Measurements from ENCODE around the gene CLDN6. TPM values are rescaled to one million over a fixed set of nuclear protein-coding genes. Genes with fewer than 3 reads are reported as not detected.
"Not testable (repeated sequence)": the region's sequence is repeated elsewhere in the genome, so short reads cannot be mapped to it uniquely, and the experiment has no call there.

Gene CLDN6
- total and polyA plus RNA-seq, 3 donors from 2014 or later = 0.55 to 0.74 (median 0.70) TPM

- TF ChIP-seq POLR2A (IDR thresholded peaks at IDR 0.05) = no peak
- TF ChIP-seq, protein P1, sequence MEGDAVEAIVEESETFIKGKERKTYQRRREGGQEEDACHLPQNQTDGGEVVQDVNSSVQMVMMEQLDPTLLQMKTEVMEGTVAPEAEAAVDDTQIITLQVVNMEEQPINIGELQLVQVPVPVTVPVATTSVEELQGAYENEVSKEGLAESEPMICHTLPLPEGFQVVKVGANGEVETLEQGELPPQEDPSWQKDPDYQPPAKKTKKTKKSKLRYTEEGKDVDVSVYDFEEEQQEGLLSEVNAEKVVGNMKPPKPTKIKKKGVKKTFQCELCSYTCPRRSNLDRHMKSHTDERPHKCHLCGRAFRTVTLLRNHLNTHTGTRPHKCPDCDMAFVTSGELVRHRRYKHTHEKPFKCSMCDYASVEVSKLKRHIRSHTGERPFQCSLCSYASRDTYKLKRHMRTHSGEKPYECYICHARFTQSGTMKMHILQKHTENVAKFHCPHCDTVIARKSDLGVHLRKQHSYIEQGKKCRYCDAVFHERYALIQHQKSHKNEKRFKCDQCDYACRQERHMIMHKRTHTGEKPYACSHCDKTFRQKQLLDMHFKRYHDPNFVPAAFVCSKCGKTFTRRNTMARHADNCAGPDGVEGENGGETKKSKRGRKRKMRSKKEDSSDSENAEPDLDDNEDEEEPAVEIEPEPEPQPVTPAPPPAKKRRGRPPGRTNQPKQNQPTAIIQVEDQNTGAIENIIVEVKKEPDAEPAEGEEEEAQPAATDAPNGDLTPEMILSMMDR (IDR thresholded peaks at IDR 0.05) = no peak
- no peak for DNase-seq
- H3K4me3 ChIP-seq = no peak overlapping the region
- intact Hi-C loops (cut with DNase I; ENCODE audit: low total_unique reads) = loop anchor here (5.0 kb wide), 1 partner anchor 72 kb away; no protein-coding TSS in a partner anchor
- H3K27me3 ChIP-seq = no peaks in the 10 kb centered on the region
- no peak overlapping the region for H3K27ac ChIP-seq
- no peaks in the 10 kb centered on the region for H3K36me3 ChIP-seq (ENCODE audit: low read depth, missing control alignments)
- 81 to 89% methylated on average over 17 of the region's 17 CpGs for WGBS, 2 donors
- no peaks in the 10 kb centered on the region for H3K9me3 ChIP-seq
- peaks cover 14% of the 10 kb centered on the region for H3K4me1 ChIP-seq
Observed at GRCh38 chr16:3054965-3055733, 37.2 kb upstream of the CLDN6 start.

GRCh38 chr16:3053330-3053710, 35.3 kb upstream of the CLDN6 start:
- H3K4me3 ChIP-seq; intact Hi-C loops (cut with DNase I; ENCODE audit: low total_unique reads); DNase-seq; H3K36me3 ChIP-seq (ENCODE audit: low read depth, missing control alignments); H3K27me3 ChIP-seq; H3K27ac ChIP-seq; H3K9me3 ChIP-seq; H3K4me1 ChIP-seq: not testable (repeated sequence)
- WGBS, 2 donors = 90 to 97% methylated on average over 6 to 12 of the region's 13 CpGs

DNA sequence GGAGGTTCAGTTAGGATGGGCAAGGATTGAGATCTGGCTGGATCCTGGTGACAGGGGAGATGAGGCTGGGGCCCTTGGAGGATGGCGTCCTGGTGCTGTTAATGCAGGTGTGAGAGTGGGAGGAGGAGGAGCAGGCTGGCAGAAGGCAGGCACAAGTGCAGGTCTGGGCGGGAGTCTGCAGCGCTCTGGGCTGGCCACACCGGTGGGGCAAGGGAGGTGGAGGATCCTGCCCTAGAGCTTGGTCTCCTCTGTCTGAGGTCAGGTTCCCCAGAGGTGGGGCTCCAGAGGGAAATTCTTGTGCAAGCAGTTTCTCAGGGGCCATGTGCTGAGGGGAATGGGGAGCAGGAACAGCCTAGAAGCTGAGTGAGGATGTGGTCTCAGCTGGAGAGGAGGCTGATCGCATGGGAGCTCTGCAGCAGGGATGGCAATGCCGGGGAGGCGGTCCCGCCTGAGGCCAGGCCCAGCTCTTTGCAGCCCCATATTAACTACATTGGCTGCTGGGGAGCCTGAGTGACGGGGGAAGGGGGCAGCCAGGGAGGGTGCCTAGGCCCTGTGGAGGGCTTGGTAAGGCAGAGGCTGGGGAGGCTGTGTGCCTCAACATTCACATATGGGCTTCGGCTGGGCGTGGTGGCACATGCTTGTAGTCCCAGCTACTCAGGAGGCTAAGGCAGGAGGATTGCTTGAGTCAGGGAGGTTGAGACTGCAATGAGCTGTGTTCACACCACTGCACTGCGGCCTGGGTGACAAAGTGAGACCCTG, 34.8 kb upstream of the CLDN6 start:
- DNase-seq; intact Hi-C loops (cut with DNase I; ENCODE audit: low total_unique reads); H3K9me3 ChIP-seq; H3K4me1 ChIP-seq; H3K27ac ChIP-seq; H3K4me3 ChIP-seq; H3K36me3 ChIP-seq (ENCODE audit: low read depth, missing control alignments); H3K27me3 ChIP-seq: not testable (repeated sequence)
- 78 to 86% methylated on average over 9 to 11 of the region's 12 CpGs for WGBS, 2 donors

DNA sequence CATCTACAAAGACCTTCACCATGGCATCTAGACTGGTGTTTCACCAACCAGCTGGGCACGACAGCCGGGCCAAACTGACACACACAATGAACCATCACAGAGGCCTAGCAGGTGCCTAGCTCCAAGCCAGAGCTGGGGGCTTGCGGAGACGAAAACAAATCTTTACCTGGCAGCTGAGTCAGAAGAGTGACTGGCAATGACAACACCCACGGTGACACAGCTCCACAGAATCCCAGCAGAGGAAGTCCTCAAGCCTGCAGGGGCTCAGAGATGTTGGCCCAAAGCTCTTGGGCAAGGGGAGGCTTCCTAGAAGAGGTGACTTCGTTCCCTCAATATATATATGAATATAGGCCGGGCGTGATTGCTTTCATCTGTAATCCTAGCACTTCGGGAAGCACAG, 33.5 kb upstream of the CLDN6 start:
- no peak overlapping the region for H3K4me3 ChIP-seq
- H3K4me1 ChIP-seq = peaks cover 2% of the 10 kb centered on the region
- H3K9me3 ChIP-seq = no peaks in the 10 kb centered on the region
- no peaks in the 10 kb centered on the region for H3K36me3 ChIP-seq (ENCODE audit: low read depth, missing control alignments)
- TF ChIP-seq POLR2A (IDR thresholded peaks at IDR 0.05) = no peak
- TF ChIP-seq, protein P1 (IDR thresholded peaks at IDR 0.05) = no peak
- no peaks in the 10 kb centered on the region for H3K27me3 ChIP-seq
- WGBS, 2 donors = 92 to 95% methylated on average over 9 of the region's 9 CpGs
- intact Hi-C loops (cut with DNase I; ENCODE audit: low total_unique reads) = no loop called here
- DNase-seq = no peak
- H3K27ac ChIP-seq = no peak overlapping the region

DNA sequence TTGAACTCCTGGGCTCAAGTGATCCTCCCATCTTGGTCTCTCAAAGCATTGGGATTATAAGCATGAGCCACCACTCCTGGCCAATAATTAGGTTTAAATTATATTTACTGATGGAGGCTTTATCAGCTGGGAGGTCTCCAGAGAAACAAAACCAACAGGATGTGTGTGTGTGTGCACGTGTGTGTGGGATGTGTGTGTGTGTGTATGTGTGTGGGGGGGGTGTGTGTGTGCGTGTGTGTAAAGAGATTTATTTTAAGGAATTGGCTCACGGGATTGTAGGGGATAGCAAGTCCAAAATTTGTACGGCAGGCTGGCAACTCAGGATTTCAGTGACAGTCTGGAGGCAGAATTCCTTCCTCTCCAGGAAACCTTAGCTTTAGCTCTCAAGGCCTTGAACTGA, 33.0 kb upstream of the CLDN6 start:
- H3K27ac ChIP-seq = no peak overlapping the region
- 50 to 53% methylated on average over 3 to 4 of the region's 4 CpGs for WGBS, 2 donors
- no peak overlapping the region for H3K4me3 ChIP-seq
- no peaks in the 10 kb centered on the region for H3K9me3 ChIP-seq
- no peaks in the 10 kb centered on the region for H3K36me3 ChIP-seq (ENCODE audit: low read depth, missing control alignments)
- intact Hi-C loops (cut with DNase I; ENCODE audit: low total_unique reads) = no loop called here
- TF ChIP-seq, protein P1 (IDR thresholded peaks at IDR 0.05) = no peak
- no peak for TF ChIP-seq POLR2A (IDR thresholded peaks at IDR 0.05)
- peaks cover 6% of the 10 kb centered on the region for H3K4me1 ChIP-seq
- no peak for DNase-seq
- no peaks in the 10 kb centered on the region for H3K27me3 ChIP-seq

Data from testis (tissue), 3 donors.